Stimulated activated CD4-positive, alpha-beta T cell treated with anti-CD3 and anti-CD28 coated beads, Interleukin-4, amount 100 ng/mL, for 24 hours (primary cell): Measurements from ENCODE around the gene SPINK5.
"Not testable (repeated sequence)": the region's sequence is repeated elsewhere in the genome, so short reads cannot be mapped to it uniquely, and the experiment has no call there.

ENCODE experiments used
- DNase-seq: peaks from one replicate; pipeline ENCODE4 v3.0.0-alpha.2; 2020

Gene SPINK5, protein sequence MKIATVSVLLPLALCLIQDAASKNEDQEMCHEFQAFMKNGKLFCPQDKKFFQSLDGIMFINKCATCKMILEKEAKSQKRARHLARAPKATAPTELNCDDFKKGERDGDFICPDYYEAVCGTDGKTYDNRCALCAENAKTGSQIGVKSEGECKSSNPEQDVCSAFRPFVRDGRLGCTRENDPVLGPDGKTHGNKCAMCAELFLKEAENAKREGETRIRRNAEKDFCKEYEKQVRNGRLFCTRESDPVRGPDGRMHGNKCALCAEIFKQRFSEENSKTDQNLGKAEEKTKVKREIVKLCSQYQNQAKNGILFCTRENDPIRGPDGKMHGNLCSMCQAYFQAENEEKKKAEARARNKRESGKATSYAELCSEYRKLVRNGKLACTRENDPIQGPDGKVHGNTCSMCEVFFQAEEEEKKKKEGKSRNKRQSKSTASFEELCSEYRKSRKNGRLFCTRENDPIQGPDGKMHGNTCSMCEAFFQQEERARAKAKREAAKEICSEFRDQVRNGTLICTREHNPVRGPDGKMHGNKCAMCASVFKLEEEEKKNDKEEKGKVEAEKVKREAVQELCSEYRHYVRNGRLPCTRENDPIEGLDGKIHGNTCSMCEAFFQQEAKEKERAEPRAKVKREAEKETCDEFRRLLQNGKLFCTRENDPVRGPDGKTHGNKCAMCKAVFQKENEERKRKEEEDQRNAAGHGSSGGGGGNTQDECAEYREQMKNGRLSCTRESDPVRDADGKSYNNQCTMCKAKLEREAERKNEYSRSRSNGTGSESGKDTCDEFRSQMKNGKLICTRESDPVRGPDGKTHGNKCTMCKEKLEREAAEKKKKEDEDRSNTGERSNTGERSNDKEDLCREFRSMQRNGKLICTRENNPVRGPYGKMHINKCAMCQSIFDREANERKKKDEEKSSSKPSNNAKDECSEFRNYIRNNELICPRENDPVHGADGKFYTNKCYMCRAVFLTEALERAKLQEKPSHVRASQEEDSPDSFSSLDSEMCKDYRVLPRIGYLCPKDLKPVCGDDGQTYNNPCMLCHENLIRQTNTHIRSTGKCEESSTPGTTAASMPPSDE

DNA sequence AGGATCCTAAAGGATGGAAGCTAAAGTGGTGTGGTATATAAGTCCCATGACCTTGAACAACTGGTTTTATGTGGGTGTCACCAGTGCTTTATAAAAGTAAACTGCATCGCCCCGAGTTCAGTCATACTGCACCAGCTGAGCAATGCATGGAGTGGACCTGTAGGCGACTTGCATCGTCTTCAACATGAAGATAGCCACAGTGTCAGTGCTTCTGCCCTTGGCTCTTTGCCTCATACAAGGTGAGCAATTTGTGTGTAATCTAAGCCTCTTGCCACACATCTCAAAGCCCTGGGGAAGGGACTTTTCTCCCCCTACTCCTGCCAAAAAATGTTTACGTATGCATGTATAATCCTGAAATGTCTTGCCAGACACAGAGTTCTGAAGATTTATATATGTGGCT, at the start of gene SPINK5:
TSS of gene SPINK5 (plus strand) at position 120 of the 400 bp plus-strand sequence. CDS start at position 185, 65 bp downstream.
- DNase-seq, result no peak

DNA sequence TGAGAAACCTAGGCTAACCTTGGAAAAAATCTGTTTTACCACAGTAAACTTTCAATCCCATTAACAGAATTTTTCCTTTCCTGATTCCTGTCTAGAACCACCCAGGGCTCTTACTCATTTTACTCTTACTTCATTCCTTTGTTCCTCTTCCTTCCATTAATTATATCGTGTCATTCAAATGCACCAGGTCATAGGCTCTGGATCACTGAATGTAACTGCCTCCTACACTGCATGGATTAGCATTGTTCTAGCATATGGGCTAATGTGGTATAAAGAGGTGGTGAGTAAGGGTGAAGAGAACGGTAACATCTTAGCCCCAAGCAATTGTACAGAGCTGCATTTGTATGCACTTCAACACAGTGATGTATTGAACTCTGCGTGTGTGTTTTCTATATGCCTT, 49.5 kb upstream of the SPINK5 start:
- no peak for DNase-seq

DNA sequence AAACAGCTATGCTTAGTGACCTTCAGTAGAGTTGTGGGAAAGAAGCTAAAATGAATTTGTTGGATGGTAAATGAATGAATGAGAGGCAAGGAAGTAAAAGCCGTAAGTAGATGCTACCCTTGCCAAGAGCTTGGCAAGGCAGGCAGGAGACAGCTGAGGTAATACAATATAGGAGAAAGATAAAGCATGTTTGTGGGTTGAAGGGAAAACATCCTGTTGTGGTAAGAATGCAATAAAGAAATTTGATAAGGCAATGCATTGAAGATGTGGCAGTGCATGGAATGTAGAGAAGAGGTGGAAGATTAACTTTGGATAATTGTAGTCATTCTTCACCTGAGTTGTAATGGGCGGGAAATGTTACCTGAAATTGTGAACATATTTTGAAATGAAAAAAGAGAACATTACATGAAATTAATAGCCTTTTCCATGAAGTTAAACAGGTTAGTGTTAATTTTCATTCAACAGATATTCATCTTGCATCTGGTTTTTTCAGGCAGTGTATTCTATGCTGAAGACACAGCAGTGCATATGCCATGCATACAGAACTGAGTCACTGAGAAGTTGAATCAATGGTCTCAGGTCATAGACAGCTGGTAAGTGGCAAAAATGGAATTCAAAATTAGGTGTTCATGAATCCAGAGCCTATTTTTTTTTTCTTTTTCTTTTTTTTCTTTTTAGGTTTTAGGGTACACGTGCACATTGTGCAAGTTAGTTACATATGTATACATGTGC, 43.4 kb upstream of the SPINK5 start:
- DNase-seq, result no peak

DNA sequence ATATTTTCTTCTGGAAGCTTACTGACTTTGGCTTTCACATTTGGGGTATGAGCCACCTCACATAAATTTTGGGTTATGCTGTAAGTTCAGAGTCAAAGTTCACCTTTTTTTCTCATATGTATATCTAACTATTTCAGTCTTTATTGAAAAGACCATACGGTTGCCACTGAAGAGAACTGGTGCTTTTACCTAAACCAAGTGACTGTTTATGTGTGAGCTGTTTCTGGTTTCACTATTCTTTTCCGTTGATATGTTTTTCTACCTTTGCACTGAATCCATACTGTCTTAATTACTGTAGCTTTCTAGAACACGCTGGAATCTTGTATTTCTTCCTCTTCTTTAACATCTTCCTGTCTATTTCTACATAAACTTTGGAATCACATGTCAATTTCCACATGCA, 36.3 kb upstream of the SPINK5 start:
- DNase-seq, result no peak

DNA sequence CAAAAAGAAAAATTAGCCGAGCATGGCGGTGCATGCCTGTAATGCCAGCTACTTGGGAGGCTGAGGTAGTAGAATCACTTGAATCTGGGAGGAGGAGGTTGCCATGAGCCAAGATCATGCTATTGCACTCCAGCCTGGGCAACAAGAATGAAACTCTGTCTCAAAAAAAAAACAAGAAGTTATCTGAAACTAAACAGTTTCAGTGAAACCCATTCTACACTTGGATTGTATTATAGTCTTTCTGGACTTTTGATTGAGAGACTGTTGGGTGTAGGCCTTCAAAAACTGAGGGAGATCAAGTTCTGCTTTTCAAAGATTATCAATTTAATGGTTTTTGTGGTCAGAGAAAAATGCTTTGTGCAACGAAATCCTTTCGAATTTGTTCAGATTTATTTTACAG, 34.6 kb upstream of the SPINK5 start:
- no peak for DNase-seq

DNA sequence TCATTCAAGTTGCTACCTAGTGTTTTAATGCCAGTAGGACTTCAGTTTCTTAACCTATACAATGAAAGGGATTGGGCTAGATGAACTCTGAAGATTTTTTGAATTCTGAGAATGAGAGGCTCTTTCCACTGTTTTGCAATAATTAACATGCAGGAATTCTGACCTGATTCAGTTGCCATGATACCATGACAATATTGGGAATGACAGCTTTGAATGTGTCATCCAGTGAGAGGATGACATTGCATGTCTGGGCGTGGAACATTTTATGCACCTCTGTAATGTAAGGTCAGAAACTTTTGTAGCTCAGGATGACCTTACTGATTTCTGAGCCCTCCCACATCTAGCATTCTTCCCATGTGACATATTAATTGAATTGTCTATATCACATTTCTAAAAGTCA, 30.6 kb upstream of the SPINK5 start:
- DNase-seq, result no peak

DNA sequence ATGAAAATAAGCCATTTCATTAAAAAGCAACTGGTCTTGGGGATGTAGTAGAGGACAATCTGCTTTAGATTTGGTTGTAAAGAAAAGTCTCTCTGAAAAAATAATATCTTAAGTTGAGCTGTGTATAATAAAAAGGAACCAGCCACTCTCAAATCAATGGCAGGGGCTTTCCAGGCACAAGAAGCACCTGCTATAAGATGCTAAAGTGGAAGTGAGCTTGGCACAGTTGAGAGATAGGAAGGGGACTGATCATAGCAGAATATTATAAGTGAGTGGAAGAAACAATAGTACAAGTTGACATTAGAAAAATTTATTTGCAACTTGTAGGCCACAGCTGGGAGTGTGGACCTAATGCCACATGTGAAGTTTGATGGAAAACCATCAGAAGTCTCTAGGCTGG, 28.1 kb upstream of the SPINK5 start:
- no peak for DNase-seq

DNA sequence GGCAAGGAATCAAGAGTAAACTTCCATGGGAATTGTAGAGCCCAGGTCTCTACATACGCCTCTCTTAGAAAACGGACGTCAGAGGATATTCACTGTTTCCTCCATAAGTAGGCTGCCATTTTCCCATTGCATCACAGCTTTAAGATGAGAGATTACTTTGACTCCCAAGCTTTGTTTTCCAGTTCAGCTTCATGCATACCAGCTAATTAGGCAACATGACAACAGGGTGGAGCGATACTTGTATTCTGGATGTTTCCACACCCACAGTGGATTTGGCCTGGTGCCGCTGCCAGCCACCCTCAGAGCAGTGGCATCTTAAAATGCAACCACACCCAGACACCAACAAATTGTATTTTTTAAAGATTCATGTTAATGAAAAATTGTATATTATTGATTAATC, 20.9 kb upstream of the SPINK5 start:
- DNase-seq, result no peak

DNA sequence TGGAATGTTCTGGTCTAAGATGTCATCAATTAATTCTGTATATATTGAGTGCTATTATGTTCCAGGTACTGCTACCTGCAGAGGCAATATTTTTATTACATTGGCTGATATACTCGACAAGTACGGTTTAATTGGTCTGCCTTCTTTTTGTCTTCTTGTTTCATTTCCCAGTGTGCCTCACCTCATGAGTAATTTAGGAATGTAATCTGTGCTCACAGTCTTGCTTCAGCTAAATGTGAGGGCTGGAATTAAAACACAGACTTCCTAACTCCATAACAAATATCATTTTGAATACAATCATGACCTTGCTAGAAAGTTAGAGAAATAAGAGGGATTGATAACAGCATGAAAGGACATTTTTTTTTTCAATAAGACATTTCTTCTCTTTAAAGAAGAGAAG, 20.1 kb upstream of the SPINK5 start:
- no peak for DNase-seq

DNA sequence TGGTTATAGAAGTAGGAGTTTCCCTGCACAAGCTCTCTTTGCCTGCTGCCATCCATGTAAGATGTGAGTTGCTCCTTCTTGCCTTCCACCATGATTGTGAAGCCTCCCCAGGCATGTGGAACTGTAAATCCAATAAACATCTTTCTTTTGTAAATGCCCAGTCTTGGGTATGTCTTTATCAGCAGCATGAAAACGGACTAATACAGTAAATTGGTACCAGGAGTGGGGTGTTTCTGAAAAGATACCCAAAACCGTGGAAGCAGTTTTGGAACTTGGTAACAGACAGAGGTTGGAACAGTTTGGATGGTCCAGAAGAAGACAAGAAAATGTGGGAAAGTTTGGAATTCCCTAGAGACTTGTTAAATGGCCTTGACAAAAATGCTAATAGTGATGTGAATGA, 8.6 kb upstream of the SPINK5 start:
- not testable (repeated sequence) for DNase-seq

DNA sequence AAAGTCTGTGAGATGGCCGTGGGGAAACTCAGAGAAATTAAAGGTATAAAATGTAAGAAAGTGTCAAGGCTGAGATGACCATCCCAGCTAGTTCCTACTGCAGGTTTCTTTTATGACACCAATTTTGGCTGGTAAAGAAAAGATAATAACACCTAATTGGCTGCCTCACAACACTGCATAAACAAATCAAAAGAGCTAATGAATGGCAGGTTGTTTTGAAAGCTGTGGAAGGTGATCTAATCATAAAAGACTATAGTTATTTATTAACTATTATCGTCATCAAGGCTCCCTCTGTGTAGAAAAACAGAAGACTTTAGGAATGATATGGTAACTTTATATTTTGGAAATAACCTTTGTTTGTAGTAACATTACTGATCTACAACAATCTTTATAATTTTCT, 3.5 kb upstream of the SPINK5 start:
- no peak for DNase-seq

DNA sequence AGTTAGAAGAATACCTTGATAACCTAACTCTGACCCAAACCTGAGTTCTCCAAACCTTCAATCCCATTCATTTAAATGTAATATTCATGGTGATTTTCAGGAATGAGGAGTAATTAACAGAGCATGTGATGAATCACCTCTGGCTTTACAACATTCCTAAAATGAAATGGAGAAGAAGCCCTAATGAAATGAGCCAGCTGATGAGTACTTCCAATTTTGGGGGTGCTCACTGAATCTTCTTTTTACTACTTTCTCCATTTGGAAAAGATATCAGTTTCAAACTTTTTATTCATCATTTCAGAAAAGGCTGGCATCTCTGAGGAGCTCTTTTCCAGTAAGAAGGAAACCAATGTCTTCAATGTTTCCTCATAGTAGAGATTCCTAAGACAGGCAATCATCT, 2.9 kb upstream of the SPINK5 start:
- DNase-seq, result no peak

DNA sequence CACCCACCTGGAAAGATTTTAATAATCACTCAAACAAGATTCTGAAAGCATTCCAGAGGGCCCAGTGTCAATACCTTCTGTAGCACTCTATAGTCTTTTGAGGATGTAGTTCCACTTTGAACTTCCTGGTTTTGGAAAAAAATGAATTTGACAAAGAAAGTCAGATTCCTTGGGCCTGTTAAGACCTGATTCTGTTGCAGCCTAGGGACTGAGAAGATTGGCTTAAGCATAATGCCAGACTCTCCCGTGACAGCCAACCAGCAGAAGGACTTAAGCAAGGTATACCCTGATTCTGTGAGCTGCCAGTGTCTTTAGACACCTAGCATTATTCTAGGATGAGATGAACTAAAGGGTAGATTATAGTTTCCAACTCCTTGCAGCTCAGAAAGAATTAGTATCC, 6.8 kb downstream of the SPINK5 start:
- no peak for DNase-seq

DNA sequence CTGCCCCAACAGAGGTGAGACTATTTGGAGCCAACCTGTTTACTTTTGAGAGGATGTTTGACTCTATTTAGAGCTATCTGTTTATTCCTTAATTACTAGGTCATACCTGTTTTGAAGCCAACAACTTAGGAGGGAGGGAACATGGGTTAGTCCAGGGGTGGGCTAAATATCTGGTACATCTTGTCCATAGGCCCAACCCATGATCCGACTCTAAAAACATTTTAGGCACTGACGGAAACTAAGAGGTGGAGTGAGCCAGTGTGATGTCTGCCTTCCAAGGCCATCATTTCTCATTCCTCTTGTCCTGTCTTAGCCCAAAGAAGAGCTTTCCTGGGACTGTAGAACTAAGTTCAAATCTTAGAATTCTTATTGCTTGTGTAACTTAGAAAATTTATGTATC, 8.4 kb downstream of the SPINK5 start:
- no peak for DNase-seq

DNA sequence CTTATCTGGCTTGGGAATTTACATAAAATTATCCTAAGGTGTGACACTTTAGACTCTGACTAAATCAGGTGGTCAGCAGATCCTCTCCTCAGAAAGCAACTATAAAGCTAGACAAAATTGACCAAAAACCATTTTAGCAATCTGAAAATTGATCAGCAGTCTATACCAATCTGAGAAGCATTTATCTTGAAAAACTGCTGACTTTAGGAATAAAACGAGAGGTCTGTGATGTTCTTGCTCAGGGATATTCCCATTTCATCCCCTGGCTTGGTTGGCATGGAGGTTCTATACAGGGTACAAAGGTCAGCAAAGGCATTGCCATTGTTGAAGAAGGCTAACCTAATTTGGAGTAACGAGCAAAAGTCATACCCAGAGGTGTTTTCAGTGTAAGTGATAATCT, 11.7 kb downstream of the SPINK5 start:
- DNase-seq, result no peak

DNA sequence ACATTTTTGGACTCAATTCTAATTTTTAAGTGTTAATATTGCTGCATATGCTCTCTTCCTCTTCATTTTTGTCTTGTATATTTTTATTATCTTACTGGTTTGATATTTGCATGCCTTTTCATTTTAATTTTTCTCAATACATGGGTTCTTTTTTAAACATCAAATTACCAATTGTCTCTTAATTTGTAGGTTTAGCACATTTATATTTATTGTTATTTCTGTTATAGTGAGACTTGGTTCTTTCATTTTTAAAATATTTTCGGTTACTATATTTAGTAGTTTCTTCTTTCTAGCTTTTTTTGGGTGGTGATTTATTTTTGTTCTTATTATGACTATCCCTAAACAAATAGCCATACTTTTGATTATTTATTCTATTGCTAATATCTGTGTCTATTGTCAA, 19.4 kb downstream of the SPINK5 start:
- DNase-seq, result no peak

DNA sequence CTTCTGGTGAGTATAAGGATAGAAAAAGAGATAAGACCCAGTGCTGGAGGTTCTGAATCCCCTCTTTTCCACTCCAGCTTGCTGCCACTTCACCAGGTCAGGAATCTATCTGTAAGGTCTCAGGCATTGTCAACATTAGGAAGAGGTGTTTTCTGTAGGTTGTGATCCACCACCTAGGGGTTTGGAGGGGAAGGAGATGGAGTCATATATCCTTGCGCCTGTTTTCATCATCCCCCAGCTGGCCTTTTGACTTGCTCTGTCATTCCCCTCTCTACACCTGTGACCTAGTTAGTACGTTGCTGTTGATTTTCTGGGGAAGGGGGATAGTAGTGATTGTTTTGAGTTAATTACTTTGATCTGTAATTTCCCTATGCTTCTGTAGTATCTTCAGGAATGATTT, 20.5 kb downstream of the SPINK5 start:
- DNase-seq, result no peak

DNA sequence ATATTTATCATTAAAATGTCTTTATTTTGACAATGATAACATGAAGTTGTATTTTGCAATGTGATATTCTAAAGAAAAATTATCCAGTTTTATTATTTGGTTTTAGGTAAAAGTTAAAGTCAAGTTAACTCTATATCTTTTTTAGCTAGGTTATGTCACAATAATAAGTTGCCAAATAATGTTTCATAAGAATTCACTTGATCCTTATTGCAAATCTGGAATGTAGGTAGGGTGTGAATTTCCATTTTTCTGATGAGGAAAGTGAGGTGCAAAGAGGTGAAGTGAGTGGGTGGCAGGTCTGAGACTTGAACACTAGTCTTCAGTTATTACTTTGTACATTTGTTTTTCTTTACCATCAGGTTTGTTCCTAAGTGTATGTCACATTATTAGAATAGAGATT, 21.5 kb downstream of the SPINK5 start:
- DNase-seq, result no peak

DNA sequence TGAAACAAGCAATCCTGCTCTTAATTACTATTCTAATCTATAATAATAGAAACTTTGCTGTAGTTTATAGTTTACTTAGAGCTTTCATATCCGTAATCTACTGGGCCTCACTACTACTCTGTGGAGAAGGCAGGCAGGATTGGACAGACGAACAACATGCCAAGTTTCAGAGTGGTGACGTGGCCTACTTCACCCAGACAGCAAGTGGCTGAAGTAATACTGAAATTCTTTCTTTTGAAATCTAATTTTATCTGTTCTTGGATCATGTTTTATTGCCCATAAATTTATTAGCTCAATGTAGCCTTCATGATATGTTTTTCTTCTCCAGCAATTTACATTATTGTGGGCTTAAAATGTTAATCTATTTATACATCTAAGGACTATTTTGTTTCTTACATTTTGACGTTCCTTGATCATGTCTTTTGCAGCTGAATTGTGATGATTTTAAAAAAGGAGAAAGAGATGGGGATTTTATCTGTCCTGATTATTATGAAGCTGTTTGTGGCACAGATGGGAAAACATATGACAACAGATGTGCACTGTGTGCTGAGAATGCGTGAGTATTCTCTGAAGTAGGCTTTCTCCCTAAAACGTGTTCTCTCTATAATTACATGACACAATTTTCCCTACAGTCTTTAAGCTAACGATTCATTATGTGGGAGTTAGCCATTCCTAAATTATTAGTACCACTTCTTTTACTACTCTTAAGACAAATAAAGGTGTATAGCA, 22.4 kb downstream of the SPINK5 start:
- DNase-seq, result no peak

DNA sequence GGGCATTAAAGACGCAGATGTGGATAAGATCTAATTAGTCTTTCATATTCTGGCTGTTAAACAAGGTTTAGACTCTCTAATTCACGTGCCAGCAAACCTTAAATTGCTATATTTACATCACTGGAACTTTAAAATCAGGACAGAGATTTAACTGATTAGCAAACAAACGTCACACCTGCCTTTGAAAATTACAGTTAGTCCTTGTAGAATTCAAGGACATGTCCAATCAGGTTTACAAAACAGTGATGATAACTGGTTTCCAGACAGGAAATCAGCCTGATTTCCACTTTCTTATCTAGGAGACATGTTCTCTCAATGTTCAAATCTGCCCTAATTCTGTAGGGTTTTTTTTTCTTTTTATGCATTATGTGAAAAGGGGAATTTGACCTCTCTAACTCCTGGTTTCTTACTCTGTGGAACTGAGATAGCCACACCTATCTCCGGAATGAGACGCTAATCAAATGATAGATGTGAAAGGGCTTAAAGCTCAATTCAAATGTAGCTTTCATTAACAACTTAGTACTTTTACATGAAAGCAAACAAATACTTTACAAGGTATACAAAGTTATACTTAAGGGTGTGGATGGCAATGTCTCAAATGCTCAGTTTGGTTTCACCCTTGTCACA, 26.5 kb downstream of the SPINK5 start:
- no peak for DNase-seq

DNA sequence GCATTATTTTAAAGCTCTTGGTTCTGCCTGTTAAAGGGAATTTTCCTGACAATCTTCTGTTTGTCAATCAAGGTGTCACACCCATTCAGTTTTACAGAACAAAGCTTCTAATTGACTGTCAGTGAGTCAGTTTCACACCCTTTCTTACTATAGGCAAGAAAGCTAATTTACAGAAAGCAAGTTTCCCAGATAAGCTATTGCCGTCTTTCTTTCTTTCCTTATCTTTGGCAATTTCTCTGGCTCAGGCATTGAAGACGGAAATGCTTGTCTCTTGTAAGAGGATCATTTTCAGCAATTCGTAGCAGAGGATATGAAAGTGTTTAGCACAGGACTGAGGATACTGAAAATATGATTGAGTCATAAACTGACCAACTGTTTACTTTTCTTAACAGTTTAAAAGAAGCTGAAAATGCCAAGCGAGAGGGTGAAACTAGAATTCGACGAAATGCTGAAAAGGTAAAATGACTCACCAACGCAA, 27.0 kb downstream of the SPINK5 start:
- DNase-seq, result no peak
